Right lobe of liver (tissue), 4 donors: ENCODE data around the gene VSNL1.

Experiments used
- CTCF ChIP-seq, 4 donors: fragments of 200-600 bp in 3 of 4; fragments of 450-650 bp in 1 of 4; IDR thresholded peaks; one replicate each; pipeline versions ENCODE4 v1.5.1 to v1.8.0; 2016 to 2022; ENCODE audit warnings: antibody characterized with exemption in 4 of 4, mild to moderate bottlenecking in 2 of 4
- POLR2A ChIP-seq: fragments of 450-650 bp; IDR thresholded peaks from one replicate; pipeline ENCODE4 v1.6.1; 2017; ENCODE audit warnings: antibody characterized with exemption, mild to moderate bottlenecking
- donor health status: DM: no; HTN: no; CAD: no.
- donor health status: DM: no; HTN: no; CAD: no.
- donor health status: DM: no; HTN: yes; CAD: no.

GRCh38 chr2:17588031-17588430 is 47.5 kb downstream of the VSNL1 start:
- TF ChIP-seq POLR2A = no peak
- no peak for TF ChIP-seq CTCF (IDR thresholded peaks at IDR 0.05)
